Measurements from ENCODE around the gene ZNF460. TPM values are rescaled to one million over a fixed set of nuclear protein-coding genes. Genes with fewer than 3 reads are reported as not detected.

Gene ZNF460
- total RNA-seq, 4 donors from 2014 or later: 44.4 to 191 (median 74.6) TPM

- intact Hi-C loops (cut with DNase I; ENCODE audit: low total_unique reads) (no loop called here), in situ Hi-C loops (cut with MboI; ENCODE audit: low pct_ligation_motif_present in 1 of 4, low pct_unique_long_range_greater_than_20kb in 1 of 4, low sequenced_read_pairs in 3 of 4) (no loop called here)
- no peaks in the 10 kb centered on the region for H3K4me1 ChIP-seq
- H3K4me3 ChIP-seq: no peak overlapping the region
- no peak overlapping the region for H3K27ac ChIP-seq
- 20 to 75% methylated on average over 1 to 7 of the region's 7 CpGs for WGBS, 2 donors (ENCODE audit: low coverage in 1 of 2)
- no peak for TF ChIP-seq EP300 (IDR thresholded peaks at IDR 0.05; ENCODE audit: low read depth)
- TF ChIP-seq CTCF (IDR thresholded peaks at IDR 0.05): no peak
- TF ChIP-seq POLR2AphosphoS5 (IDR thresholded peaks at IDR 0.05): no peak
- TF ChIP-seq POLR2A (IDR thresholded peaks at IDR 0.05): no peak
- H3K36me3 ChIP-seq: peaks cover 0 to 32% (median 11%) of the 10 kb centered on the region in 4 donors
- no peaks in the 10 kb centered on the region for H3K27me3 ChIP-seq
- no peak for DNase-seq
- no peaks in the 10 kb centered on the region for H3K9me3 ChIP-seq
These were observed 22.6 kb downstream of the ZNF460 start for GRCh38 chr19:57302727-57303401.

- WGBS, 2 donors (ENCODE audit: low coverage in 1 of 2): 0% methylated on average over 1 of the region's 1 CpG
- intact Hi-C loops (cut with DNase I; ENCODE audit: low total_unique reads) (no loop called here), in situ Hi-C loops (cut with MboI; ENCODE audit: low pct_ligation_motif_present in 1 of 4, low pct_unique_long_range_greater_than_20kb in 1 of 4, low sequenced_read_pairs in 3 of 4) (no loop called here)
- peaks cover 0 to 12% (median 5%) of the 10 kb centered on the region in 4 donors for H3K36me3 ChIP-seq
- TF ChIP-seq CTCF (IDR thresholded peaks at IDR 0.05): no peak
- TF ChIP-seq EP300 (IDR thresholded peaks at IDR 0.05; ENCODE audit: low read depth): no peak
- no peak for TF ChIP-seq POLR2AphosphoS5 (IDR thresholded peaks at IDR 0.05)
- no peak for TF ChIP-seq POLR2A (IDR thresholded peaks at IDR 0.05)
- H3K4me3 ChIP-seq: no peak overlapping the region
- no peaks in the 10 kb centered on the region for H3K4me1 ChIP-seq
- H3K27ac ChIP-seq: no peak overlapping the region
- H3K27me3 ChIP-seq: no peaks in the 10 kb centered on the region
- no peak for DNase-seq
- H3K9me3 ChIP-seq: no peaks in the 10 kb centered on the region
These were observed 24.8 kb downstream of the ZNF460 start for GRCh38 chr19:57305056-57305455.

GRCh38 chr19:57308514-57308913 is 28.2 kb downstream of the ZNF460 start:
- DNase-seq: no peak
- intact Hi-C loops (cut with DNase I; ENCODE audit: low total_unique reads) (no loop called here), in situ Hi-C loops (cut with MboI; ENCODE audit: low pct_ligation_motif_present in 1 of 4, low pct_unique_long_range_greater_than_20kb in 1 of 4, low sequenced_read_pairs in 3 of 4) (no loop called here)
- Histone ChIP-seq H3K27me3 (no peaks in the 10 kb centered on the region), H3K4me1 (no peaks in the 10 kb centered on the region), H3K4me3 (no peak overlapping the region), H3K36me3 (peaks cover 0 to 4% (median 0%) of the 10 kb centered on the region in 4 donors), H3K9me3 (no peaks in the 10 kb centered on the region), H3K27ac (no peak overlapping the region)
- no peak for TF ChIP-seq CTCF (IDR thresholded peaks at IDR 0.05)
- TF ChIP-seq POLR2A (IDR thresholded peaks at IDR 0.05): no peak

- DNase-seq: no peak
- no peak overlapping the region for H3K27ac ChIP-seq
- H3K27me3 ChIP-seq: no peaks in the 10 kb centered on the region
- no peaks in the 10 kb centered on the region for H3K36me3 ChIP-seq
- intact Hi-C loops (cut with DNase I; ENCODE audit: low total_unique reads): no loop called here
- H3K4me3 ChIP-seq: no peak overlapping the region
- in situ Hi-C loops (cut with MboI; ENCODE audit: low pct_ligation_motif_present in 1 of 4, low pct_unique_long_range_greater_than_20kb in 1 of 4, low sequenced_read_pairs in 3 of 4): no loop called here
- TF ChIP-seq POLR2AphosphoS5 (IDR thresholded peaks at IDR 0.05) (no peak), EP300 (IDR thresholded peaks at IDR 0.05; ENCODE audit: low read depth) (no peak), POLR2A (IDR thresholded peaks at IDR 0.05) (no peak), CTCF (IDR thresholded peaks at IDR 0.05) (no peak)
- H3K9me3 ChIP-seq: no peaks in the 10 kb centered on the region
- H3K4me1 ChIP-seq: no peaks in the 10 kb centered on the region
- WGBS, 2 donors (ENCODE audit: low coverage in 1 of 2): 84% methylated on average over 2 of the region's 2 CpGs; no CpG with 5 or more reads in 1 of the 2 donors
These were observed 30.5 kb downstream of the ZNF460 start for GRCh38 chr19:57310792-57311191.

Data from transverse colon (tissue), 4 donors.